Activated CD8-positive, alpha-beta memory T cell treated with anti-CD3 and anti-CD28 coated beads, Interleukin-2, amount 50 U/mL, for 24 hours (primary cell): ENCODE results near the gene DCLK2.

Experiments
- DNase-seq: peaks from one replicate; pipeline ENCODE4 v3.0.0-alpha.2; 2020; ENCODE audit errors: extremely low read depth

The DCLK2 gene

GRCh38 chr4:150117629-150118028 lies 39.4 kb downstream of the DCLK2 start:
- DNase-seq, result no peak

GRCh38 chr4:150119492-150119891 lies 41.2 kb downstream of the DCLK2 start:
- no peak for DNase-seq

GRCh38 chr4:150123087-150123486 lies 44.8 kb downstream of the DCLK2 start:
- DNase-seq, result no peak

- no peak for DNase-seq
Measured at GRCh38 chr4:150123796-150124677, 45.8 kb downstream of the DCLK2 start.

- no peak for DNase-seq
Measured at GRCh38 chr4:150126201-150126863, 48.1 kb downstream of the DCLK2 start.

- no peak for DNase-seq
Measured at GRCh38 chr4:150126864-150127203, 48.6 kb downstream of the DCLK2 start.

GRCh38 chr4:150127757-150128156 lies 49.5 kb downstream of the DCLK2 start:
- DNase-seq, result no peak

GRCh38 chr4:150130933-150131332 lies 52.7 kb downstream of the DCLK2 start:
- DNase-seq, result no peak

GRCh38 chr4:150131581-150132228 lies 53.5 kb downstream of the DCLK2 start:
- no peak for DNase-seq

- no peak for DNase-seq
Measured at GRCh38 chr4:150133605-150134004, 55.4 kb downstream of the DCLK2 start.

GRCh38 chr4:150135134-150135772 lies 57.0 kb downstream of the DCLK2 start:
- DNase-seq, result no peak

- DNase-seq, result no peak
Measured at GRCh38 chr4:150136036-150136435, 57.8 kb downstream of the DCLK2 start.

- DNase-seq, result no peak
Measured at GRCh38 chr4:150136481-150136880, 58.2 kb downstream of the DCLK2 start.

- DNase-seq, result no peak
Measured at GRCh38 chr4:150139297-150139865, 61.1 kb downstream of the DCLK2 start.

GRCh38 chr4:150140774-150141400 lies 62.6 kb downstream of the DCLK2 start:
- DNase-seq, result no peak

- no peak for DNase-seq
Measured at GRCh38 chr4:150141756-150142155, 63.5 kb downstream of the DCLK2 start.

- no peak for DNase-seq
Measured at GRCh38 chr4:150142831-150143230, 64.6 kb downstream of the DCLK2 start.

- DNase-seq, result no peak
Measured at GRCh38 chr4:150145090-150145945, 67.1 kb downstream of the DCLK2 start.

- DNase-seq, result no peak
Measured at GRCh38 chr4:150145946-150146340, 67.7 kb downstream of the DCLK2 start.

GRCh38 chr4:150149381-150149780 lies 71.1 kb downstream of the DCLK2 start:
- no peak for DNase-seq
